HG02623 (cell line): ENCODE results near the gene CPD.
"Not testable (repeated sequence)": the region's sequence is repeated elsewhere in the genome, so short reads cannot be mapped to it uniquely, and the experiment has no call there.

Experiments used
- ATAC-seq: cut with Tn5 transposase; IDR thresholded peaks from one replicate; pipeline ENCODE4 v1.9.1; 2021; ENCODE audit warnings: moderate library complexity; ENCODE audit not compliant: unreplicated experiment

CPD gene

DNA sequence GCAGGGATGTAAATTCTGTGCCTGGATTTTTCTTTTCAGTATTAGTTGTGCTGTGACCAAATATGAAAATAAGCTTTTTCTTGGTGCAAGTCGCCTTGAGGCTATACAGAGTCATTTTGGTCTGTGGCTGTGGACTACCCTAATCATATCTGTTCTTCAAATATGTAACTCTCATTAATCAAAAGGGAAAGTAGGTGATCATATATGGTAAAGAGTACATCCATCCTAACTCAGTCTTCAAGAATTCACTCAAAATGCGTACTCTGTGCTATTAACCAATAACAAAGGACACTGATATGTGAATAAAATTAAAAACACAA lies 2.6 kb downstream of the CPD start:
- no peak for ATAC-seq

DNA sequence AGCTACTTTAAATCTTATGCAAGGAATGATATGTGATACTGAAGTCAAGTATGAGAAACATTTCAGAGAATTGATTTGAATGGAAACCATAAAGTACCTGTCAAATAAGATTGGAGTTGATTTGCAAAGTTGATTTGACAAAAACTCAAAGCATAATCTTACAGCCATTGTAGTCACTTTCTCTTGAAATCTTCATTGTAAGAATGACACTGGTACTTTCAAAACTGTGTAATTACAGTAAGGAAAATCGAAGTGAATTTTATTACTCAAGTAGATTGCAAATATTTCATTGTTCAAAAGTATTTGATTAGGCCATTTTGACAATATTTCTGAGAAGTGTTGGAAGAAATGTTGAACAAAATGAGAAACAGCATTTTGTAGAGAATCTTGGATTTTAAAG lies 3.6 kb downstream of the CPD start:
- no peak for ATAC-seq

DNA sequence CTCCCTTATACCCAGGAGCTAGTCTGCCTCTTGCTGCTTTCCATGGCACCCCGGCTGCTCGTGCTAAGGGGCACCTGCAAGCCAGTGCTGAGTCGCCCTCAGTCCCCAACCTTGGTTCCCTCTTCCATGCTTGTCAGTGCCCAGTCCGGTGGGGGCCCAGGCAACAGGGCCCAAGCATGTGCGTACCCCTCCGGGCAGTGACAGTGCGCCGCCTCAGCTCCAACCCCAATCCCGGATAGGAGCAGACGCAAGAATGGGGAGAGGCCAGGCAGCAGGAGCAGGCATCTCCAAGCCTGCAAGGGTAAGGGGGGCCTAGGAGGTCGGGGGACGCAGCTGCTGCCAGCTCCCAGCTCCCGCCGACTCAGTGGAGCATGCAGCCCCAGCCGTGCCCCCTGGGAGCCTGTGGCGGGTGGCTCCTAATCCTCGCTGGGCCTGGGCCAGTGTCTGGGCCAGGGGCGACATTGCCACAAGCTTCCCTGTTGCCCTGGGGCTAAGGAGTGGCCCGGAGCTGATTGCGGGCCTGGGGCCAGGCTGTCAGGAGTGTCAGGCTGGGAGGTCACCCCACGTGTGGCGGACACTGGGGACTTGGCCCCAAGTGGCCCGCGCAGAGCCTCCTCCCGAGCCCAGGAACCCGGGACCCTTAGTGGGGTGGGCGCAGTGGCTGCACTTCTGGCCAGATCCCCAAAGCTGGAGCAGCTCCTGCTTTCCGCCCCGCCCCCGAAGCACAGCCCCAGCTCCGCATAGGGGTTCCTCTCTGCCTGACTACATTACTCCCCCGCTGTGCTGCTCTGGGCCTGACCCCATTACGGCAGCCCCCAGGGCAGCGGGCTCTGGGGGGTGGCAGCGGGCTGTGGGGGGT lies 9.8 kb downstream of the CPD start:
- ATAC-seq, result no peak

DNA sequence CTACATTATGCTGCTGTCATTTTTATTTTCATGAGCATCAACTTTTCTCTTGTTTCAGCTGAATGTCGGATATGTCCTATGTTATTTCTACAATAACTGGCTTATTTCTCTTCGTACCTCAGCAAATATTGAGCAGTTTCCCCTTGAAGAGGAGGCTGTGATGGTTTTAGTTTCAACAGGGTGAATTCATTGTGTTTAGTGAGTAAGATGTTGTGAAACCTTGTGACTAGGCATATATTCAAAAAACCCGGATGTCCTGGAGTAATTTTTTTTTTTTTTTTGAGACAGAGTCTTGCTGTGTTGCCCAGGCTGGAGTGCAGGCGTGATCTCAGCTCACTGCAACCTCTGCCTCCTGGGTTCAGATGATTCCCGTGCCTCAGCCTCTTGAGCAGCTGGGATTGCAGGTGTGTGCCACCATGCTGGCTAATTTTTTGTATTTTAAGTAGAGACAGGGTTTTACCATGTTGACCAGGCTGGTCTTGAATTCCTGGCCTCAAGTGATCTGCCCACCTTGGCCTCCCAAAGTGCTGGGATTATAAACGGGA lies 11.1 kb downstream of the CPD start:
- no peak for ATAC-seq

DNA sequence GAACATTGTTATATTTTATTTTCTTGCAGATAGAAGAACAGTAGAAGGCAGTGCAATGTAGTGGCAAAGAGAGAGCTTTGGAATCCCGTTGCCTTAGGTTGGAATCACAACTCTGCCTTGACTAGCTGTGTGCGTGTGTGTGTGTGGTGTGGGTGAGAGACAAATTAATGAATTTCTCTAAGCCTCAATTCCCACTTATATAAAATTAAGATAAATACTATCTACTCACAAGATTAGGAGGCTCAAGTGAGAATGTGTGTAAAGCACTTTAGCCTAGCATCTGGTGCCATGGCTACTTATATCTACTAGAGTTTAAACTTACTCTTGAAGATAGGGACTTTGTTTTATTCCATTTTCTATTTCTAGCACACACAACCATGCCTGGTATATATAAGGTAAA lies 12.8 kb downstream of the CPD start:
- ATAC-seq, result no peak

DNA sequence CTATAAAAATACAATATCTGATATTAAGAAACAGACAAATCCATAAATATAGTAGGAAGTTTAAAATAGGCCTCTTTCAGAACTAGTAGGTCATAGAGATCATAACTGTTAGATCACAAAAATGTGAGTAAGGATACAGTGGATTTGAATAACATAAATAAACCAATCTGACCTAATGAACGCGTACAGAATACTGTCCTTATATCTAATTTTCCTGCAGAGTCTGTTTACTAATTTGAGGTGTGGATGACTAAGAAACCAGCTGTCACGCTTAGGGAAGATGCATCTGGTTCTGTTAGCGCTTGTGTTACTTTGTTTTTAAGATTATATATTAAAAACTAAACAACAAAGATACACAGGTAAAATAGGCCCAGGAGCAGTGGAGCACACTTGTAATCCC lies 14.8 kb downstream of the CPD start:
- ATAC-seq, result no peak

DNA sequence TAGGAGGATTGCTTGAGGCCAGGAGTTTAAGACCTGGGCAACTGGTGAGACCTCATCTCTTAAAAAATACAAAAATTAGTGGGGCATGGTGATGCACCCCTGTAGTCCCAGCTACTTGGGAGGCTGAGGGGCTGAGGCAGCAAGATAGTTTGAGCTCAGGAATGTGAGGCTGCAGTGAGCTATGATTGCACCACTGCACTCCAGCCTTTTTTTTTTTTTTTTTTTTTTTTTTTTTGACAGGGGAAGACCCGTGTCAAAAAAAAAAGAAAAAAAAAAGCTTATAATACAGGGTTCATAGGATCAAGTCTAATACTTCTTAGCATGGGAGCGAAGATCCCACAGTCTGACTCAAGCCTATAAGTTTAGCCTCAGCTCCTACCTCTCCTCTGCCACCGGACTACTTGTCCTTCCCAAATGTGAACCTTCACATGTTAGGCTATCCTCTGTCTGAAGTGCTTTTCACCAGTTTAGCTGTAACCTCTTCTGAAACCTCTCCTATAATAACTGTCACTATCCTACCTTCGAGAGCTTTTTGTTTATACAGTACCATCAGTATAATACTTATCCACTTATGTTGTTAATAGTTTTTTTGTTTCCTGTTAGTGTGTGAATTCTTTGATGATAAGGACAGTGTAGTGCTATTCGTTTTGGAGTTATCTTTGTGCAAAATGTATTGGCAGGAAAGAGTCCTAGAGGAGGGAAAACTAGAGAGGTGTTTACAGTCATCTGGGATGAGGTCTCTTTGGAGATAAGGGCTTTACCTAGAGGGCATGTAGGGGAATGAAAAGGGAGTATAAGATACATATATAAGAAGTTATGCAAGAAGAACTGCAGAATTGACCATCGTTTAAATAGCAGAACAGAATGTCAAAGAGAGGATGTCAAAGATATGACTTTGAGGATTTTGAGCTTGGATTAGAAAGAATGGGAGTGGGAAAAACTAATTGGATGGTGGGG lies 15.5 kb downstream of the CPD start:
- ATAC-seq, result no peak

DNA sequence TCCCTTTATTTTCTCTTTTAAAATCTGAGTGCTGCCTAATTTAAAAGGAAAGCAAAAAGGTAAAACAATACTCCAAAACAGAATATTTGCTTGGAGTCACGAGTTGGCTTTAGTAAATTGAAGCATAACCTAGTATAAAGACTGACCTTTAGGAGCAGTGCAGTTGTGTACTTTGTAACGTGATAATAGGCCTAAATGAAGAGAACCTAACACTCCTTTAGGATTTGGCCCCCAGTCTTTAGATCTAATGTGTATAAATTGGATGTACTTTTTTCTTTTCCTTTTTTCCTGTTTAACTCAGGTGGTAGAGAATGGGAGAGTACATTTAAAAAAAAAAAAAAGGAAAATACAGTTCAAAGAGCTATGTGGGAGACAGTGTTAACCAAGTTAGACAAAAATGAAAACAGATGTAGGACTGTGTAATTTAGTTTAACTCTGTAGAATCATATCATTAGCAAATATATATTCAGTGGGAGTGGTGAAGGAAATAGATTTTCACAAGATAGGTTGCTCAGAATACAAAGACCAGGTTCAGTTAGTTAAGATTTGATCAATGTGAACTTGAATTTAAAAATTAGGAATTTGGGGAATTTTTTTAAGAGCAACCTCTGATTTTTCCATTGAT lies 16.8 kb downstream of the CPD start:
- ATAC-seq, result no peak

DNA sequence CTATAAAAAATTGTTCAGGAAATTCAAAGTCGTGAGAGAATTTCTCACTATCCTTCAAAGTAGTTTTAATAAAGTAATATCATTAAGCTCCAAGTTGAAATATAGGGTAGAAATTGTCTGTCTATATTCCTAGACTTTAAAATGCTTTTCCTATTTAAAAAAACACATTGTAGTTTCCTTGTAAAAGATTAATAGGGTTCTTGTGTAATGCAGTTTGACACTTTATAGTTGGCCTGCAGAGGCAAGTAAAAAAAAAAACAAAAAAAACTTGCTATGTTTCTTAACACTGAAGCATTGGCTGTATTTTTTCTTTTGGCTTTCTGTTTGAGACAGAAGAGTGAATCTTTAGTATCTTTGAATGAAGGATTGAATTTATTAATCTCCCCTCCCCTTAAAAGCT lies 17.4 kb downstream of the CPD start:
- ATAC-seq, result no peak

DNA sequence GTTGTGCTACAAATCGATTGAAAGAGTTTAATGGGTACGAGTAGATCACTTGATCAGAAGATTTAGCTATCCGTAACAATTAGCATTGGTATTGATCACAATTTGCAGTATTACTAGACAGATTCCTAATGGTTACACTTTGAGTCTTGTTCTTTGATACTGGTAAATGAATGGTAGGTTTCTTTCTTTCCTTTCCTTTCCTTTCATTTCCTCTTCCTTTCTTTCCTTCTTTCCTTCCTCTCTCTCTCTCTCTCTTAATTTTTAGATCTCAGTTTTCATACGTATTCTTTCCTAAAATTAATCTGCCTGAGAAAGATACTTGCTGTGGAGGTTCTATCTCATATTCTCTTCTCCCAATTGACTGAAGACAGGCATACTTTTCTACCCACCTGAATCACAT lies 17.9 kb downstream of the CPD start:
- no peak for ATAC-seq

DNA sequence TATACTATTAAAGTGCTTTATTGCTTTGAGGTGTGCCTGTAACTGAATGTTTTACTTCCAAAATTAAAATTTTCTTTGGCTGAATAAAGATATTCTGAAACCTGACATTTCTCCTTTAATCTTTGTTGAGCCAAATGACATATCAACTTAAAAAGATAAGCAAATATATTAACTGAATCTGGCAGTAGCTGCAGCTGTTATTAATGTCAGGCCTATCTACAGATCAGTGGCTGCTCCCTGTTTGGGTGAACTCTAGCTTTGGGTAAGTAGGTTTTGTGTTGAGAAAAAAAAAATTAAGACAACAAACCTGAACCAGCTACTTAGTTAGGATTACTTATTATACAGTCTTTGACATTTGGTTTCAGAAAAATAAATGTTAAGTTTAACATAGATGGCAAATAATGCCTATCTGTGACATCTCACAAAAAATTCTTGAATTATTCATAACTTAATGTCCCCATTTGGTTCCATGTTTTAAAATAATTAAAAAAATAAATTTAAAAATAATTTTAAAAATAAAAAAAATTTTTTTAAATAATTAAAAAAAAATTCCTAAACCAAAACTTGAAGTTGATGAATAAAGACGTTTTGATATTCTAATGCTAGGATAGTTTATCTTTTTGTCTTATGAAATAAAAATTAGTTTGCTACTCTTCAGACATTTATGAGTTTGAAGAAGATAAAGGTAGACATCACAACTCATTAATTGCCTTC lies 19.8 kb downstream of the CPD start:
- ATAC-seq, result no peak

DNA sequence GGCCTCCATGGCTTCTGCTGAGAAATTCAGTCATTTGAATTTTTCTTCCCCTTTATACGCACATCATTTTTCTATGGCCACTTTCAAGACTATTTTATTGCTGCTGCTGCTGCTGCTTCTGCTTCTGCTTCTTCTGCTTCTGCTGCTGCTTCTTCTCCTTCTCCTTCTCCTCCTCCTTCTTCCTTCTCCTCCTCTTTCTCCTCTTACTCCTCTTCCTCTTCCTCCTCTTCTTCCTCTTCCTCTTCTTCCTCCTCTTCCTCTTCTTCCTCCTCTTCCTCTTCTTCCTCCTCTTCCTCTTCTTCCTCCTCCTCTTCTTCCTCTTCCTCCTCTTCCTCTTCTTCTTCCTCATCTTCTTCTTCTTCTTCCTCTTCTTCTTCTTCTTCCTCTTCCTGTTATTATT lies 22.4 kb downstream of the CPD start:
- no peak for ATAC-seq

DNA sequence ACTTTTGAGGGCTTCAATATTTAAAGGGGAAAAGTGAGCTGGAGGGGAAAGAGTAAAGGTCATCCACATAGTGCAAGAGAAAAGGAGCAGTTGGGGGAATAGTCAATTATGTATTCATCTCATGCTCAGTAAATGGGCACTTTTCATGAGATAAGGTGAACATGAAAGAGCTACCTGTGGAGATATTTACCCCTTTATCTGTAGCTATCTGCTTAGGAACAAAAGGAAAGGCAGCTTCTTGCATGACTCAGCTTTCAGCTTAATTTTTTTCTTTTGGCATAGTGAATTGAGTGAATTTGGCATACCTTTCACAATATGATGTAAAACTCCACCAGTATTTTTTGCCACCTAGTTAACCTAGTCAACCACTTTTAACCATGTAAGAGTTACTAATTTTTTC lies 26.4 kb downstream of the CPD start:
- ATAC-seq, result no peak

DNA sequence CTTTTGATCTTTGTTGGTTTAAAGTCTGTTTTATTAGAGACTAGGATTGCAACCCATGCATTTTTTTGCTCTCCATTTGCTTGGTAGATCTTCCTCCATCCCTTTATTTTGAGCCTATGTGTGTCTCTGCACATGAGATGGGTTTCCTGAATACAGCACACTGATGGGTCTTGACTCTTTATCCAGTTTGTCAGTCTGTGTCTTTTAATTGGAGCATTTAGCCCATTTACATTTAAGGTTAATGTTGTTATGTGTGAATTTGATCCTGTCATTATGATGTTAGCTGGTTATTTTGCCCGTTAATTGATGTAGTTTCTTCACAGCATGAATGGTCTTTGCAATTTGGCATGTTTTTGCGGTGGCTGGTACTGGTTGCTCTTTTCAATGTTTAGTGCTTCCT lies 31.9 kb downstream of the CPD start:
- not testable (repeated sequence) for ATAC-seq

DNA sequence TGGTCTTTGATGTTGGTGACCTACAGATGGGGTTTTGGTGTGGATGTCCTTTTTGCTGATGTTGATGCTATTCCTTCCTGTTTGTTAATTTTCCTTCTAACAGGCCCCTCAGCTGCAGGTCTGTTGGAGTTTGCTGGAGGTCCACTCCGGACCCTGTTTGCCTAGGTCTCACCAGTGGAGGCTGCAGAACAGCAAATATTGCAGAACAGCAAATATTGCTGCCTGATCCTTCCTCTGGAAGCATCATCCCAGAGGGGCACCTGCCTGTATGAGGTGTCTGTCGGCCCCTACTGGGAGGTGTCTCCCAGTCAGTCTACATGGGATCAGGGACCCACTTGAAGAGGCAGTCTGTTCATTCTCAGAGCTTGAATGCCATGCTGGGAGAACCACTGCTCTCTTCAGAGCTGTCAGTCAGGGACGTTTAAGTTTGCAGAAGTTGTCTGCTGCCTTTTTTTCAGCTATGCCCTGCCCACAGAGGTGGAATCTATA lies 33.3 kb downstream of the CPD start:
- not testable (repeated sequence) for ATAC-seq

DNA sequence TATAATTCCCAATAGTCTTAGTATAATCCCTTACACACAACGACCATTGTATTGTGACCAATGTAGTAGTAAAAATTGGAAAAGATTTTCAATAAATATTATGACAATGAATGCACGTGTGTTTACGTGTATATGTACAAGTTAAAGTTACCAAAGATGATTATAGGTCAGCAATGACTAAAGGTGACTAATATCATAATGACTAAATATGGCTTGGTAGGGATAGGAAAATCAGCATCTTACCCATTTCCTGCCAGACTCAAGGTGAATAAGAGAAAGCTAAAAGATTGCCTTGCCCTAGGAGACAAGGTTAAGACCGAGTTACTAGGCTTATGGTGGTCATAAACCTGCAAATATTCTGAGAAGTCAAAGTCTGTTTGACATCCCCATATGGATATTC lies 34.4 kb downstream of the CPD start:
- ATAC-seq, result no peak

DNA sequence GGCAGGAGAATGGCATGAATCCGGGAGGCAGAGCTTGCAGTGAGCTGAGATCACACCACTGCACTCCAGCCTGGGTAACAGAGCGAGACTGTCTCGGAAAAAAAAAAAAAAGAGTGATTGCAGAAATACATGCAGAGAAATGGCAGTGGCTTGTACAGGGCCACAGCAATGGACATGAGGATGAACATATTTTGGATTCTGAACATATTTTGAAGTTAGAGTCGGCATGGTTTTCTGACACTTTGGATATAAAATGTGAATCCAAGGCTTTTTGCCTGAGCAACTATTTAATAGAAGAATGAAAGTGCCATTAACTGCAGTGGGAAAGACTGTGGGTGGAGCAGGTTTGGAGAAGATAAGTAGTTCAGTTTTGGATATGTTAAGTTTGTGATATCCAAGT lies 35.8 kb downstream of the CPD start:
- no peak for ATAC-seq

DNA sequence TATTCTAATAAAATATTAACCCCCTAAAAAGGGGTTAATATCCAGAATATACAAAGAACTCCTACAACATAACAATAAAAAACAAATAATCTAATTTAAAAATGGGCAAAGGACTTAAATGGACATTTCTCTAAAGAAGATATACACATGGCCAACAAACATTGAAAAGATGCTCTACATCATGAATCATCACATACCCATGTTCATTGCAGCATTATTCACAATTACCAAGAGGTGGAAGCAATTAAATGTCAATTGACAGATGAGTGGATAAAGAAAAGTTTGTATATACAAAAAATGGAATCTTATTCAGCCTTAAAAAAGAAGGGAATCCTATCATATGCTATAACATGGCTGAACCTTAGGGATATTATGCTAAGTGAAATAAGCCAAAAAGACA lies 36.8 kb downstream of the CPD start:
- ATAC-seq, result no peak

DNA sequence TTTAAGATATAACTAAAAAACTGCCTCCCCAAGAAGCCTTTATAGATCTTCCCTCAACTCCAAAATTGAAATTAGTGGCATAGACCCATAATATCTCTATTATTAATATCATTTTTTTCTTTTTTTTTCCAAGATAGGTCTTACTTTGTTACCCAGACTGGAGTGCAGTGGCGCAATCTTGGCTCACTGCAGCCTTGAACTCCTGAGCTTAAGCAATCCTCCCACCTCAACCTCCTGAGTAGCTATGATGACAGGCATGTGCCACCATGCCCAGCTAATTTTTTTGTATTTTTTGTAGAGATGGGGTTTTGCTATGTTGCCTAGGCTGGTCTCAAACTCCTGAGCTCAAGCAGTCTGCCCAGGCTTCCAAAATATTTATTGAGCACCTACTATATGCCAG lies 39.3 kb downstream of the CPD start:
- ATAC-seq, result not testable (repeated sequence)

DNA sequence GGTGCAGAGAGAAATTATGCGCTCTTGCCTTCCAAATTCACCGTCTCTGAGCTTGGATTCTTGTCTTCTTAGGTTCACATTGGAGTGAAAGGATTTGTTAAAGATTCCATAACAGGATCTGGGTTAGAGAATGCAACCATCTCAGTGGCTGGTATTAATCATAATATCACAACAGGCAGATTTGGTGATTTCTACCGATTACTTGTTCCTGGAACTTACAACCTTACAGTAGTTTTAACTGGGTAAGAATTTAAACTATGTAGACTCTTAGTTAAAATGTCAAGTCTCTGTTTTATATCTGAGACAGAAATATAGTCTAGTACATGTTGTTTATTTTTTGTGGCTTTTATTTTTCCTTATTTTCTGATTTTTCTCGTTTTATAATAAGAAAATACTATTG lies 42.9 kb downstream of the CPD start:
- ATAC-seq, result no peak

DNA sequence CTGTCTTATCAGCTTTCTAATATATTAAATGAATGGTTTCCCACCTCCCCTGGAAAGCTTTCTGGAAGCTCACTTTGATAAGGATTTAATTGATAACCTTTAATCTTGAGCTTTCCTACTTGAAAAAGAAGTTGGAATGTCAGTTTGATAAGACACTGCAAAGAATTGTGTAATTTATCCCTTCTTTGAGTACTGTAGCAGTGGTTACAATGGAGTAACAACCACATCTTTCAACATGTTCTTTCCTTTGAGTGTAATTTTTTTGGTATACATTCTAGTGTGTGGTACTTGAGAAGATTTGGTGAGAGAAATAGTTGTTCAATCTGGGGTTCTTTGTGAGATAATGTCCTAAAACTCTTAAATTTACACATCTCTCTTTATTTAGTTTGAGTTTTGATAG lies 43.4 kb downstream of the CPD start:
- no peak for ATAC-seq
